Right renal cortex interstitium (tissue), 3 donors: ENCODE data around the gene IP6K1. TPM values are rescaled to one million over a fixed set of nuclear protein-coding genes. Genes with fewer than 3 reads are reported as not detected.
"Not testable (repeated sequence)": the region's sequence is repeated elsewhere in the genome, so short reads cannot be mapped to it uniquely, and the experiment has no call there.

ENCODE experiments used
- DNase-seq, 3 donors: peaks; one replicate each; pipeline ENCODE4 v3.0.0-alpha.2; 2013; ENCODE audit warnings: low read depth in 3 of 3, low spot score in 2 of 3
- polyA plus RNA-seq, 3 donors: library from polyadenylated mRNA; unstranded; fragments of 120-200 nt; gene quantifications; one replicate each; pipeline ENCODE4 v1.2.1, GENCODE V29; 2013; ENCODE audit not compliant: insufficient read length in 3 of 3

The IP6K1 gene
- polyA plus RNA-seq, 3 donors = 52.5 to 60.9 (median 55.7) TPM

DNA sequence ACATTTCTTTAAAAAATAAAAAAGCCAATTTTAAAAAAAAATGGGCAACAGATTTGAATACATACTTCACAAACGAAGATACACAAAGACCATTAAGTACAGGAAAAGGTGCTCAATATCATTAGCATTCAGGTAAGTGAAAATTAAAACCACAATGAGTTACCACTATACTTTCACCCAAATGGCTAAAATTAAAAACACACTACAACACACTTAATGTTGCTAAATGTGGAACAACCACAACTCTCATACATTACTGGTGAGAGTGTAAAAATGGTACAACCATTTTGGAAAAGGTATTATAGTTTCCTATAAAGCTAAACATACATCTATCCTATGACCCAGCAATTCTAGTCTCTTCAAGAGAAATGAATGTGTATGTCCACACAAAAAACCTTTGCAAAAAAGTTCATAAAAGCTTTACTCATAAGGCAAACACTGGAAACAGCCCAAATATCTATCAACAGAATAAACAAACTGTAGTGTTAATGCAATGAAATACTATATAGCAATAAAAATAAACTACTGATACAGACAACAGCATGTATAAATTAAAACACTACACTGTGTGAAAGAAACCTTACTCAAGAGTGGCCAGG, 14.9 kb downstream of the IP6K1 start:
- DNase-seq = no peak

GRCh38 chr3:49769926-49770325, 16.4 kb downstream of the IP6K1 start:
- no peak for DNase-seq

DNA sequence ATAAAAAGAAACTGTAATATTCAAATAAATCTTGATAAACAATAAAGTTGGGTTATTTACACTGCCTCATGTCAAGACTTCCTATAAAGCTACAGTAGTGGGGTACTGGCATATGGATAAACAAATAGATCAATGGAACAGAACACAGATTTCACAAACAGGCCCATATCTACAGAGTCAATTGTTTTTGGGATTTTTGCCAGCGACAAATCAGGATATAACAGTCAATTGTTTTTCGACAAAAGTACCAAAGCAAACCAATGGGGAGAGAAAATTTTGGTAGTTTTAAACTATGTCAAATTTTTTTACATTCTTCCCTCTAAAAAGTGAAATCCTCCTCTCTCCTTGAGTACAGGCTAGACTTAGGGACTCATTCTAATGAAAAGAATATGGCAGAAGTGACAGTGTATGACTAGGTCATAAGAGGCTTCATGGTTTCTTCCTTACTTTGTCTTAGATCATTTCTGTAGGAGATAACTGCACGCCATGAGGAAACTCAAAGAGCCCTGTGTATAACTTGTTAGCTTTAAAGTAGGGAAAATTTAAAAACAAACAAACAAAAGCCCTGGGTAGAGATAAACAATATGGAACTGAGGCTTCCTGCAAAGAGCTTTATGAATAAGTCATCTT, 16.9 kb downstream of the IP6K1 start:
- DNase-seq = no peak

GRCh38 chr3:49763981-49764380, 22.4 kb downstream of the IP6K1 start:
- no peak for DNase-seq

- no peak for DNase-seq
Observed at GRCh38 chr3:49761661-49762060, 24.7 kb downstream of the IP6K1 start.

GRCh38 chr3:49759226-49759625, 27.1 kb downstream of the IP6K1 start:
- DNase-seq = peak in 1 of 3 donors; percentile 9

- no peak for DNase-seq
Observed at GRCh38 chr3:49757197-49757596, 29.1 kb downstream of the IP6K1 start.

- no peak for DNase-seq
Observed at GRCh38 chr3:49756036-49756435, 30.3 kb downstream of the IP6K1 start.

DNA sequence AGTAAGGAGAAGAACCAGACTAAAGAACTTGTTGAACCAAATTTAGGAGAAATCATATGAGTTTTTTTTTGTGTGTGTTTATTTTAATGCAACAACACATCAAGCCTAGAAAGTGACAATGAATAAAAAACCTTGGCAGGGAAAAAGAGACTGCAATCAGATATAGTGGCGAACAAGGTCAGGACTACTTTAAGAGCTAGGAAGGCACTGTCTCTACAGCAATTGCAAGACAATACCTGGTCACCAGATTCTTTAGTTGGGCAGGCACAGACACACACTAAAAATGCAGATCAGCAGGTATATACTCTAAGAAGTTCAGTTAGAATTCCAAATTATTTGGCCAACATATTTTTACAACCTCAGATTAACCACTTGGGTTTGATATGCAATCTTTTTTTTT, 31.8 kb downstream of the IP6K1 start:
- no peak for DNase-seq

- DNase-seq = no peak
Observed at GRCh38 chr3:49751501-49751900, 34.8 kb downstream of the IP6K1 start.

- no peak for DNase-seq
Observed at GRCh38 chr3:49750056-49750455, 36.3 kb downstream of the IP6K1 start.

- not testable (repeated sequence) for DNase-seq
Observed at GRCh38 chr3:49748874-49749273, 37.5 kb downstream of the IP6K1 start.

- no peak for DNase-seq
Observed at GRCh38 chr3:49747792-49748480, 38.4 kb downstream of the IP6K1 start.

- no peak for DNase-seq
Observed at GRCh38 chr3:49745986-49746385, 40.4 kb downstream of the IP6K1 start.

DNA sequence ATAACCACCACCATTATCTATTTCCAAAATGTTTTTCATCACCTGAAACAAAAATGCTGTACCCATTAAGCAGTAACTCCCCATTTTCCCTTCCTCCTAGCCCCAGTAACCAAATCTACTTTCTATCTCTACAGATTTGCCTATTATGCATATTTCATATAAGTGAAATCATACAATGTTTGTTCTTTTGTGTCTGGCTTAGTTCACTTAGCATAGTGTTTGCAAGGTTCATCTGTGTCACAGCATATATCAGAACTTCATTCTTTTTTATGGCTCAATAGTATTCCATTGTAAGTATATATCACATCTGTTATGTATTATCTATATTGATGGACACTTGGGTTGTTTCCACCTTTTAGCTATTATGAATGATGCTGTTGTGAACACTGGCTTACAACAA, 45.9 kb downstream of the IP6K1 start:
- DNase-seq = no peak

- DNase-seq = no peak
Observed at GRCh38 chr3:49738067-49738713, 48.2 kb downstream of the IP6K1 start.

- DNase-seq = no peak
Observed at GRCh38 chr3:49734752-49735151, 51.6 kb downstream of the IP6K1 start.

DNA sequence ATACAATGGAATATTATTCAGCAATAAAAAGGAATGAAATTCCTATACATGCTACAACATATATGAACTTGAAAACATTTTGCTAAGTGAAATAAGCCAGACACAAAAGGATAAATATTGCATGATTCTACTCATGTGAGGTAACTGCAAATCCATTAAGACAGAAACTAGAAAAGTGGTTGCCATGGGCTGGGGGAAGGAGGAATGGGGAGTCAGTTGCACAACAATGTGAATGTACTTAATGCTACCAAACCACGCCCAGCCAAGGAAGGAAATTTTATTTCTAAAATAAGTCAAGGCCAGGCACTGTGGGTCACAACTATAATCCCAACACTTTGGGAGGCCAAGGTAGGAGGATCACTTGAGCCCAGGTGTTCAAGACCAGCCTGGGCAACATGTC, 52.8 kb downstream of the IP6K1 start:
- no peak for DNase-seq

DNA sequence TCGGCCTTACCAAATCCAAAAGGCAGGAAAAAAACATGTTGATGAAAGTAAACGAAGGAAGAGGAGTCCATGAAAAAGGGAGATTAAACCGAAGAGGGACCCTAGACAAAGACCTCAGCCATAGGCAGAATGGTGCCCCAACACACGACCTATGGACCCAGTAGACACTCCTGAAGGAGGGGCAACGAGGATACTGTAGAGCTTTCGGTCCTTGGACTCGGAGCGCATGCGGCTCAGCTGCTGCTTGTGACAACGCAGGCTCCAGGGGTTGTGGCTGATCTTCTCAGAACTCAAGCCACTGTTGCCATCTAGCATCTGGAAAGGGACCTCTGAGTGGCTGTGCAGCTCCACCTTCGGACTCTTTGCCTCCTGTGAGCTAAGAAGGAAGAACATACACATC, 53.7 kb downstream of the IP6K1 start:
- DNase-seq = no peak

DNA sequence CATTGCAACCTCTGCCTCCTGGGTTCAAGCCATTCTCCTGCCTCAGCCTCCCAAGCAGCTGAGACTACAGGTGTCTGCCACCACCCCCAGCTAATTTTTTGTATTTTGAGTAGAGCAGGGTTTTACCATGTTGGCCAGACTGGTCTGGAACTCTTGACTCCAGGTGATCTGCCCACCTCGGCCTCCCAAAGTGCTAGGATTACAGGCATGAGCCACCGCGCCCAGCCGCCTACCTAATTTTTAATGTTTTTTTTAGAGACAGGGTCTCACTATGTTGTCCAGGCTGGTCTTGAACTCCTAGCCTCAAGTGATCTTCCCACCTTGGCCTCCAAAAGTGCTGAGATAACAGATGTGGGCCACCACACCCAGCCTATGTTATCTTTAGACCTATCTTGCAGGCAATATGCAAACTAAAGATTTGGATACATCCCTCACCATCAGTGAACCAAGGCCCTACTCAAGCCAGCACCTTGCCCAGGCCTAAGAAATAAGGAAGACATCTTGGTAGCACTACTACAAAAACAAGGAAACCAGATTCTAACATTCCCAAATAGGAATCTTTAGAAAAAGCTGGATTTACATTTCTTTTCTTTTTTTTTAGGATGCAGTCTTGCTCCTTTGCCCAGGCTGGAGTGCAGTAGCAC, 56.3 kb downstream of the IP6K1 start:
- DNase-seq = no peak

GRCh38 chr3:49727924-49728361, 58.4 kb downstream of the IP6K1 start:
- DNase-seq = no peak
